D341Med (cell line): ENCODE measurements around the gene WSB1.

Source experiments
- DNase-seq: peaks from one replicate; pipeline ENCODE4 v3.0.0; 2012; ENCODE audit warnings: low spot score

WSB1 gene

GRCh38 chr17:27360507-27360906, 66.6 kb downstream of the WSB1 start:
- no peak for DNase-seq

- DNase-seq: no peak
These were observed 67.8 kb downstream of the WSB1 start for GRCh38 chr17:27361695-27362094.

- DNase-seq: no peak
These were observed 68.6 kb downstream of the WSB1 start for GRCh38 chr17:27362503-27362902.

GRCh38 chr17:27362909-27363308, 69.0 kb downstream of the WSB1 start:
- no peak for DNase-seq

GRCh38 chr17:27363326-27363725, 69.4 kb downstream of the WSB1 start:
- no peak for DNase-seq
